ENCODE measurements around the gene OBP2A. TPM values are rescaled to one million over a fixed set of nuclear protein-coding genes. Genes with fewer than 3 reads are reported as not detected.

Gene OBP2A
- polyA plus RNA-seq, 4 donors, result 0.09 TPM; not detected in 3

DNA sequence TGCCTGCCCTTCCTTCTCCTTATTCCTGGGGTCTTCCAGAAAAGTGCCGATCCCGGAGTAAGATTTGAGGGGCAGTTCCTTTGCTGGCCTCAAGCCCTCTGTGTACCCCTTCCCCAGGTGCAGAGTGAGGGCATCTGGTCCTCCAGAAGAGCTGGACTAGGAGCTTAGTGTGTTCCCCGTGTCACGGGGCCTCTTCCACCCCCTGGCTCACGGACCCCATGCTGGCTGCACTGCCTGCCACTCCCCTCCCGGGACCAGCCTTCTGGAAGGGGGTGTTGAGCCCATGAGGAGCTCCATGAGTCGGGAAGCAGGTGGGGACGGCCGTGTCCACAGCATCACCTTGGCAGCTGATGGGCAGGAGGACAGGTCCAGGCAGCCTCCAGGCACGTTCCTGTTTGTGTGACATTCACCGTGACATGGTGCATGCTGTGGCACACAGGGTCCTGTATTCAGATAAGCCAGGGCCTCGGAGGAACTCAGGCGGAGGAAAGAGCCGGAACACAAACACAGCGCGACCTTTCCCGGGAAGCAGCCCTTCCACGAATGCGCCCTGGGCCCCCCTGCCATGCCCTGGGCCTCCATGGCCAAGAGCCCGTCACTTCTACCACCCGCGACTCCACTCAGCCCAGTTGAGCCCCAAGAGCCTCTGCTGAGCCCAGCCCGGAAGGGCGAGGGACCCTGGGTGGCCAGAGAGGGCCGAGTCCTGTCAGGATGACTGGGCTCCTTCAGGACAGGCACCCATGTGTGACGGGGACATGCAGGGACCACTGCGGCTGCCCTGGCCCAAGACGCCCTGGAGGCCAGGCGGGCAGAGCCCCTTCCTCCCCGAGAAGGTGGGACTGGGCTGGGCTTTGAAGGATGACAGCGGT is 30.6 kb upstream of the OBP2A start:
- no peak for DNase-seq
- no peaks in the 10 kb centered on the region for H3K9me3 ChIP-seq (ENCODE audit: control insufficient read depth in 2 of 2, insufficient read depth in 1 of 2, low read depth in 1 of 2, low read length in 1 of 2)
- WGBS, 3 donors, result 81 to 85% (median 81%) methylated on average over 30 to 31 of the region's 31 CpGs
- no peaks in the 10 kb centered on the region for H3K4me1 ChIP-seq (ENCODE audit: control insufficient read depth in 3 of 3, insufficient read depth in 2 of 3, low read depth in 1 of 3, low read length in 2 of 3)
- H3K27ac ChIP-seq (ENCODE audit: low read depth in 1 of 3, low read length in 2 of 3), result no peak overlapping the region
- FAIRE-seq, result no peak
- peaks cover 0 to 1% (median 0%) of the 10 kb centered on the region in 3 donors for H3K27me3 ChIP-seq (ENCODE audit: control insufficient read depth in 3 of 3, insufficient read depth in 3 of 3, low read length in 3 of 3)
- no peaks in the 10 kb centered on the region for H3K36me3 ChIP-seq (ENCODE audit: control insufficient read depth in 3 of 3, insufficient read depth in 2 of 3, low read depth in 1 of 3, low read length in 3 of 3)
- H3K4me3 ChIP-seq (ENCODE audit: low read depth in 1 of 3, low read length in 3 of 3), result no peak overlapping the region

- Histone ChIP-seq H3K4me1 (ENCODE audit: control insufficient read depth in 3 of 3, insufficient read depth in 2 of 3, low read depth in 1 of 3, low read length in 2 of 3) (no peaks in the 10 kb centered on the region), H3K9me3 (ENCODE audit: control insufficient read depth in 2 of 2, insufficient read depth in 1 of 2, low read depth in 1 of 2, low read length in 1 of 2) (no peaks in the 10 kb centered on the region), H3K4me3 (ENCODE audit: low read depth in 1 of 3, low read length in 3 of 3) (no peak overlapping the region), H3K27ac (ENCODE audit: low read depth in 1 of 3, low read length in 2 of 3) (no peak overlapping the region), H3K36me3 (ENCODE audit: control insufficient read depth in 3 of 3, insufficient read depth in 2 of 3, low read depth in 1 of 3, low read length in 3 of 3) (no peaks in the 10 kb centered on the region), H3K27me3 (ENCODE audit: control insufficient read depth in 3 of 3, insufficient read depth in 3 of 3, low read length in 3 of 3) (peaks cover 0 to 1% (median 0%) of the 10 kb centered on the region in 3 donors)
- DNase-seq, result no peak
- 65 to 72% (median 69%) methylated on average over 25 of the region's 25 CpGs for WGBS, 3 donors
- FAIRE-seq, result no peak
Measured at GRCh38 chr9:135516132-135516860, 29.6 kb upstream of the OBP2A start.

- DNase-seq (no peak), FAIRE-seq (no peak)
- no peaks in the 10 kb centered on the region for H3K9me3 ChIP-seq (ENCODE audit: control insufficient read depth in 2 of 2, insufficient read depth in 1 of 2, low read depth in 1 of 2, low read length in 1 of 2)
- 91 to 92% (median 91%) methylated on average over 24 of the region's 24 CpGs for WGBS, 3 donors
- H3K27ac ChIP-seq (ENCODE audit: low read depth in 1 of 3, low read length in 2 of 3), result no peak overlapping the region
- H3K36me3 ChIP-seq (ENCODE audit: control insufficient read depth in 3 of 3, insufficient read depth in 2 of 3, low read depth in 1 of 3, low read length in 3 of 3), result no peaks in the 10 kb centered on the region
- peaks cover 0 to 1% (median 0%) of the 10 kb centered on the region in 3 donors for H3K27me3 ChIP-seq (ENCODE audit: control insufficient read depth in 3 of 3, insufficient read depth in 3 of 3, low read length in 3 of 3)
- no peak overlapping the region for H3K4me3 ChIP-seq (ENCODE audit: low read depth in 1 of 3, low read length in 3 of 3)
- H3K4me1 ChIP-seq (ENCODE audit: control insufficient read depth in 3 of 3, insufficient read depth in 2 of 3, low read depth in 1 of 3, low read length in 2 of 3), result no peaks in the 10 kb centered on the region
Measured at GRCh38 chr9:135517407-135517822, 28.5 kb upstream of the OBP2A start.

DNA sequence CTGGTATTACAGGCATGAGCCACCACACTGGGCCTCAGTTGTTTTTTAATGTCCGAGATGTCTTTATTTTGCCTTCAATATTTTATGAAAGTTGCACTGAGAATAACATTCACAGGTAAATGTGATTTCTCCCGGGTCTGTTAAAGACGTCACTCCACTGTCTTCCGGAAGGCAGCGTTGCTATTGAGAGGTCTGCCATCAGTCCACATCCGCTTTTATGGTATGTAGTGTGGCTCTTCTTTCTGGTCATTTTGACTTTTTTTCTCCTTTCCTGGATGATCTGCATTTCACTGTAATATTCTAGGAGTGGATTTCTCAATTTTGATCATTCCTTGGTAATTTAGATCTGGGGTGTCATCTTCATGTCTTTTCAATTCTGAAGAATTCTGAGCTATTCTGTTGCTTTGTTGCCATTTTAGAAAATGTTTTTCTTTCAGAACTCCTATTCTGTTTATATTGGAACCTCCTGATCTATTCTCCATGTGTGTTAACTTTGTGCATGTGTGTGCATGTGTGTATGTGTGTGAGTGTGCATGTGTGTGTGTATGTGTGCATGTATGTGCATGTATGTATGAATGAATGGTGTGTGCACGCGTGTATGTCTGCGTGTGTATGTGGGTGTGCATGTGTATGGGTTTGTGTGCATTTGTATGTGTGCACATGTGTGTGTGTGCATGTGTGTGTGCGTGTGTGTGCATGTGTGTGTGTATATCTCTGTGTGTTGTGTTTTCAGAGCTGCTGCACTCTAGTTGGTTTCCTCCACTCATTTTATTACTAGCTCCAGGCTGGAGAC is 26.6 kb upstream of the OBP2A start:
- H3K27me3 ChIP-seq (ENCODE audit: control insufficient read depth in 3 of 3, insufficient read depth in 3 of 3, low read length in 3 of 3), result peaks cover 0 to 1% (median 0%) of the 10 kb centered on the region in 3 donors
- FAIRE-seq, result no peak
- H3K27ac ChIP-seq (ENCODE audit: low read depth in 1 of 3, low read length in 2 of 3), result no peak overlapping the region
- H3K4me3 ChIP-seq (ENCODE audit: low read depth in 1 of 3, low read length in 3 of 3), result no peak overlapping the region
- no peaks in the 10 kb centered on the region for H3K36me3 ChIP-seq (ENCODE audit: control insufficient read depth in 3 of 3, insufficient read depth in 2 of 3, low read depth in 1 of 3, low read length in 3 of 3)
- no peaks in the 10 kb centered on the region for H3K9me3 ChIP-seq (ENCODE audit: control insufficient read depth in 2 of 2, insufficient read depth in 1 of 2, low read depth in 1 of 2, low read length in 1 of 2)
- H3K4me1 ChIP-seq (ENCODE audit: control insufficient read depth in 3 of 3, insufficient read depth in 2 of 3, low read depth in 1 of 3, low read length in 2 of 3), result no peaks in the 10 kb centered on the region
- DNase-seq, result no peak
- WGBS, 3 donors, result 89 to 90% (median 90%) methylated on average over 10 of the region's 10 CpGs

DNA sequence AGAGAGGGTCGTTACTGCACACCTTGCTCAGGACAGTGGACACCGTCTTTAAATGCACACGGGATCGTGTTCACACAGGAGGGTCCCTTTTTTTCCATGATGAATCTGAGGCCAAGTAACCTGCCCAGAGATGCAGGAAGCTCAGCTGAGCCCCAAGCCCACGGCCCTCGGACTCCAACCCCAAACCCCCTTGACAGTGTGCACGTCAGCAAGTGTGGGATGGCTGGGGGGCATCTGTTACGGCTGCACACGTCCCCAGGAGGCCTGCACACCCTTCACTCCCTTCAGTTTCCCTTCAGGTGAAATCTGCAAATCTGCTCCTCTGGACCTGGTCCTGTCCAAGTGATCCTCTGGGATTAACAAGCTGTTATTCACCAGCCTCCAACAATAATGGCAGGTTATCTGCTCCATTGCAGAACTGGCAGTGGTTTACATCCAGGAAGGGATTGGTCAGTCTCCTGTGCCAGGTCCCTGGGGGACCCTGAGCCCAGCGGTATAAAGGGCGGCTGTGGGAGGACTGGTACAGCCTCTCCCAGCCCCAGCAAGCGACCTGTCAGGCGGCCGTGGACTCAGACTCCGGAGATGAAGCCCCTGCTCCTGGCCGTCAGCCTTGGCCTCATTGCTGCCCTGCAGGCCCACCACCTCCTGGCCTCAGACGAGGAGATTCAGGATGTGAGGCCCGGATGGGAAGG is 24.9 kb upstream of the OBP2A start, which contains the start of gene LCN1:
TSS of gene LCN1 (plus strand) at position 525 of the 692 bp plus-strand sequence. CDS start at position 583, 58 bp downstream.
- Histone ChIP-seq H3K27me3 (ENCODE audit: control insufficient read depth in 3 of 3, insufficient read depth in 3 of 3, low read length in 3 of 3) (peaks cover 0 to 1% (median 0%) of the 10 kb centered on the region in 3 donors), H3K36me3 (ENCODE audit: control insufficient read depth in 3 of 3, insufficient read depth in 2 of 3, low read depth in 1 of 3, low read length in 3 of 3) (no peaks in the 10 kb centered on the region), H3K4me1 (ENCODE audit: control insufficient read depth in 3 of 3, insufficient read depth in 2 of 3, low read depth in 1 of 3, low read length in 2 of 3) (no peaks in the 10 kb centered on the region), H3K27ac (ENCODE audit: low read depth in 1 of 3, low read length in 2 of 3) (no peak within 1 kb of the TSS), H3K4me3 (ENCODE audit: low read depth in 1 of 3, low read length in 3 of 3) (no peak within 1 kb of the TSS), H3K9me3 (ENCODE audit: control insufficient read depth in 2 of 2, insufficient read depth in 1 of 2, low read depth in 1 of 2, low read length in 1 of 2) (no peaks in the 10 kb centered on the region)
- FAIRE-seq (no peak), DNase-seq (no peak)
- WGBS, 3 donors, result 81 to 85% (median 84%) methylated on average over 17 to 18 of the region's 18 CpGs

- no peaks in the 10 kb centered on the region for H3K36me3 ChIP-seq (ENCODE audit: control insufficient read depth in 3 of 3, insufficient read depth in 2 of 3, low read depth in 1 of 3, low read length in 3 of 3)
- FAIRE-seq (no peak), DNase-seq (no peak)
- H3K27ac ChIP-seq (ENCODE audit: low read depth in 1 of 3, low read length in 2 of 3), result no peak overlapping the region
- 77 to 85% (median 80%) methylated on average over 8 to 11 of the region's 11 CpGs for WGBS, 3 donors
- no peaks in the 10 kb centered on the region for H3K4me1 ChIP-seq (ENCODE audit: control insufficient read depth in 3 of 3, insufficient read depth in 2 of 3, low read depth in 1 of 3, low read length in 2 of 3)
- peaks cover 0 to 1% (median 0%) of the 10 kb centered on the region in 3 donors for H3K27me3 ChIP-seq (ENCODE audit: control insufficient read depth in 3 of 3, insufficient read depth in 3 of 3, low read length in 3 of 3)
- no peaks in the 10 kb centered on the region for H3K9me3 ChIP-seq (ENCODE audit: control insufficient read depth in 2 of 2, insufficient read depth in 1 of 2, low read depth in 1 of 2, low read length in 1 of 2)
- no peak overlapping the region for H3K4me3 ChIP-seq (ENCODE audit: low read depth in 1 of 3, low read length in 3 of 3)
Measured at GRCh38 chr9:135521608-135522095, 24.3 kb upstream of the OBP2A start.

GRCh38 chr9:135522137-135522877 is 23.6 kb upstream of the OBP2A start:
- 60 to 69% (median 62%) methylated on average over 16 of the region's 16 CpGs for WGBS, 3 donors
- DNase-seq, result no peak
- no peak for FAIRE-seq
- no peaks in the 10 kb centered on the region for H3K36me3 ChIP-seq (ENCODE audit: control insufficient read depth in 3 of 3, insufficient read depth in 2 of 3, low read depth in 1 of 3, low read length in 3 of 3)
- H3K27ac ChIP-seq (ENCODE audit: low read depth in 1 of 3, low read length in 2 of 3), result no peak overlapping the region
- no peaks in the 10 kb centered on the region for H3K9me3 ChIP-seq (ENCODE audit: control insufficient read depth in 2 of 2, insufficient read depth in 1 of 2, low read depth in 1 of 2, low read length in 1 of 2)
- H3K4me1 ChIP-seq (ENCODE audit: control insufficient read depth in 3 of 3, insufficient read depth in 2 of 3, low read depth in 1 of 3, low read length in 2 of 3), result no peaks in the 10 kb centered on the region
- H3K27me3 ChIP-seq (ENCODE audit: control insufficient read depth in 3 of 3, insufficient read depth in 3 of 3, low read length in 3 of 3), result peaks cover 0 to 1% (median 0%) of the 10 kb centered on the region in 3 donors
- no peak overlapping the region for H3K4me3 ChIP-seq (ENCODE audit: low read depth in 1 of 3, low read length in 3 of 3)

All from small intestine (tissue), 7 donors.